Measurements from ENCODE around the gene POLE3.

- TF ChIP-seq, protein P1, sequence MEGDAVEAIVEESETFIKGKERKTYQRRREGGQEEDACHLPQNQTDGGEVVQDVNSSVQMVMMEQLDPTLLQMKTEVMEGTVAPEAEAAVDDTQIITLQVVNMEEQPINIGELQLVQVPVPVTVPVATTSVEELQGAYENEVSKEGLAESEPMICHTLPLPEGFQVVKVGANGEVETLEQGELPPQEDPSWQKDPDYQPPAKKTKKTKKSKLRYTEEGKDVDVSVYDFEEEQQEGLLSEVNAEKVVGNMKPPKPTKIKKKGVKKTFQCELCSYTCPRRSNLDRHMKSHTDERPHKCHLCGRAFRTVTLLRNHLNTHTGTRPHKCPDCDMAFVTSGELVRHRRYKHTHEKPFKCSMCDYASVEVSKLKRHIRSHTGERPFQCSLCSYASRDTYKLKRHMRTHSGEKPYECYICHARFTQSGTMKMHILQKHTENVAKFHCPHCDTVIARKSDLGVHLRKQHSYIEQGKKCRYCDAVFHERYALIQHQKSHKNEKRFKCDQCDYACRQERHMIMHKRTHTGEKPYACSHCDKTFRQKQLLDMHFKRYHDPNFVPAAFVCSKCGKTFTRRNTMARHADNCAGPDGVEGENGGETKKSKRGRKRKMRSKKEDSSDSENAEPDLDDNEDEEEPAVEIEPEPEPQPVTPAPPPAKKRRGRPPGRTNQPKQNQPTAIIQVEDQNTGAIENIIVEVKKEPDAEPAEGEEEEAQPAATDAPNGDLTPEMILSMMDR (conservative IDR thresholded peaks at IDR 0.05; ENCODE audit: low read length): peak; percentile 98
- TF ChIP-seq EZH2phosphoT487 (IDR thresholded peaks at IDR 0.05; ENCODE audit: borderline replicate concordance, low read depth, low read length): no peak
Observed at GRCh38 chr9:113446323-113446740, 35.9 kb upstream of the POLE3 start.
